Measurements from ENCODE around the gene RNF4. TPM values are rescaled to one million over a fixed set of nuclear protein-coding genes. Genes with fewer than 3 reads are reported as not detected.

RNF4 gene
- polyA plus RNA-seq, 3 donors = 28.8 to 41.3 (median 37.0) TPM

DNA sequence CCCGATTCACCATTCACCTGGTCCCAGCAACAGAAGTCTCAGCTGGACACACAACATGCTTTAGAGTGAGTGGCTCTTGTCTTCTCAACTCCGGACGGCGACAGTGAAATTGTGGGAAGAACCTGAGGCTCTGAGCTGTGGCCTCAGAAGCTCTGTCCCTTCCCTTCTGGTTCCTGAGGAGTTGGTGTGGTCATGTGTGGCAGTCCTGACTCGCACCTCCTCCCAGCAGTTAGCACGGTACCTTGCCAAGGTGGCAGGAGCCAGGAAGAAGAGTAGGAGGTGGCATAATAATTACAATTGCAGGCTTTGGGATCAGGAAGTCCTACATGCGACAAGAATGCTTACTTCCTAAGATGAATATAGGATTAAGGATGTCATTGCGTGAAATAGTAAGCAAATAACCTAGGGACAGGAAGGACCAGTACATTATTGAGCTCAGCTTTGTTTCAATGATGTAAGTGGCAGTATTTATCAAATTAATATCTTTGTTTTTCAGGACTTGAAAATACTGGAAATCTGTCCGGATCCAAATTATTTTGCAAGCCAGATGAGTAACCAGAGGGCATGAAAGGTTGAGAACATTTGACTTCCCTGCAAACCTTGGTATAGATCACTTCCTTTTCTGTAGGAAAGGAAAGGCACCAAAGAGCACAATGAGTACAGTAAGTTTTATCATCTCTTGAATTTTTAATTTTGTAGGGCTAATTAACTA, 21.1 kb downstream of the RNF4 start:
- H3K27me3 ChIP-seq (ENCODE audit: control insufficient read depth in 2 of 2, insufficient read depth in 2 of 2, low read length in 2 of 2) = no peaks in the 10 kb centered on the region
- H3K4me1 ChIP-seq (ENCODE audit: control insufficient read depth in 1 of 2, insufficient read depth in 2 of 2, low read length in 2 of 2) = peaks cover 31 to 44% of the 10 kb centered on the region in 2 donors
- TF ChIP-seq, protein P1, sequence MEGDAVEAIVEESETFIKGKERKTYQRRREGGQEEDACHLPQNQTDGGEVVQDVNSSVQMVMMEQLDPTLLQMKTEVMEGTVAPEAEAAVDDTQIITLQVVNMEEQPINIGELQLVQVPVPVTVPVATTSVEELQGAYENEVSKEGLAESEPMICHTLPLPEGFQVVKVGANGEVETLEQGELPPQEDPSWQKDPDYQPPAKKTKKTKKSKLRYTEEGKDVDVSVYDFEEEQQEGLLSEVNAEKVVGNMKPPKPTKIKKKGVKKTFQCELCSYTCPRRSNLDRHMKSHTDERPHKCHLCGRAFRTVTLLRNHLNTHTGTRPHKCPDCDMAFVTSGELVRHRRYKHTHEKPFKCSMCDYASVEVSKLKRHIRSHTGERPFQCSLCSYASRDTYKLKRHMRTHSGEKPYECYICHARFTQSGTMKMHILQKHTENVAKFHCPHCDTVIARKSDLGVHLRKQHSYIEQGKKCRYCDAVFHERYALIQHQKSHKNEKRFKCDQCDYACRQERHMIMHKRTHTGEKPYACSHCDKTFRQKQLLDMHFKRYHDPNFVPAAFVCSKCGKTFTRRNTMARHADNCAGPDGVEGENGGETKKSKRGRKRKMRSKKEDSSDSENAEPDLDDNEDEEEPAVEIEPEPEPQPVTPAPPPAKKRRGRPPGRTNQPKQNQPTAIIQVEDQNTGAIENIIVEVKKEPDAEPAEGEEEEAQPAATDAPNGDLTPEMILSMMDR (IDR thresholded peaks at IDR 0.05) = no peak
- H3K4me3 ChIP-seq (replicated peaks in 1 of 3; ENCODE audit: low read depth in 2 of 3, low read length in 3 of 3) = no peak overlapping the region
- Mint-ChIP-seq H3K36me3 (peaks cover 37 to 64% of the 10 kb centered on the region in 2 donors), H3K27ac (peak overlapping the region; percentile 35 to 92 (median 77)), H3K9me3 (peaks cover 0 to 3% (median 0%) of the 10 kb centered on the region in 7 donors), H3K27me3 (ENCODE audit: low read depth in 3 of 3) (peaks cover 0 to 2% (median 0%) of the 10 kb centered on the region in 3 donors), H3K4me3 (no peak overlapping the region), H3K4me1 (peaks cover 47% of the 10 kb centered on the region)
- H4K20me1 ChIP-seq (ENCODE audit: insufficient read depth, low read length) = peaks cover 90% of the 10 kb centered on the region
- peak overlapping the region; percentile 7 for H3K9ac ChIP-seq (ENCODE audit: insufficient read depth, low read length, poor library complexity, severe bottlenecking)
- no peak overlapping the region for H3K4me2 ChIP-seq (replicated peaks; ENCODE audit: extremely low read depth, low read length, poor library complexity, severe bottlenecking)
- no peak for DNase-seq
- H3K27ac ChIP-seq (ENCODE audit: low read depth in 1 of 2, low read length in 2 of 2) = peak overlapping the region in 1 of 2 donors; percentile 78
- H3K79me2 ChIP-seq (ENCODE audit: insufficient read depth, low read length) = peaks cover 95% of the 10 kb centered on the region
- H3K36me3 ChIP-seq (replicated peaks in 1 of 2; ENCODE audit: control insufficient read depth in 1 of 2, insufficient read depth in 2 of 2, low read length in 2 of 2) = peaks cover 28 to 58% of the 10 kb centered on the region in 2 donors
- intact Hi-C loops (cut with micrococcal nuclease) = loop anchor here in 1 of 2 donors (5.0 kb wide), 1 partner anchor 47 kb away; the partner anchor contains the start of gene FAM193A
- WGBS (ENCODE audit: insufficient coverage) = 87% methylated on average over 6 of the region's 9 CpGs
- no peak overlapping the region for H2AFZ ChIP-seq (ENCODE audit: insufficient read depth, low read depth, low read length, poor library complexity, severe bottlenecking)
- no peaks in the 10 kb centered on the region for H3K9me3 ChIP-seq (replicated peaks in 1 of 2; ENCODE audit: control insufficient read depth in 1 of 2, insufficient read depth in 1 of 2, low read length in 2 of 2)

DNA sequence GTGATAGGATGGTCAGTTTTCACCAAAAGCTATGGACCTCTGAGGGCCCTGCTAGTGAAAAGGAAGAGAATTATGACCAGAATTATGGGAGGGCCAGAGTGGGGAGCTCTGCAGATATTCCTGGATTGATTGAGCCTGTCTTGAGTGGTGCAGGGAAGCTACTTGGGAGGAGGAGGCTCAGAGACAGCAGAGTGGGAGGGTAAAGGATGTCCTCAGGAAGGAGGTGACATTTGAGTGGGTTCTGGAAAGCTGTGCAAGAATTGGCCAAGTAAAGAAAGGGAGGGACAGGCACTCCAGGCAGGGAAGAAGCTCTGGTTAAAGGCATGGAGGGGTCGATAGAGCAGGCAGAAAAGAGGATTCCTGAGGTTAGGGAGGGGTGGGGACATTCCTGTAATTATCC, 24.1 kb downstream of the RNF4 start:
- peaks cover 85% of the 10 kb centered on the region for H4K20me1 ChIP-seq (ENCODE audit: insufficient read depth, low read length)
- no peaks in the 10 kb centered on the region for H3K27me3 ChIP-seq (ENCODE audit: control insufficient read depth in 2 of 2, insufficient read depth in 2 of 2, low read length in 2 of 2)
- H3K27ac ChIP-seq (ENCODE audit: low read depth in 1 of 2, low read length in 2 of 2) = peak overlapping the region in 1 of 2 donors; percentile 61
- no peak overlapping the region for H2AFZ ChIP-seq (ENCODE audit: insufficient read depth, low read depth, low read length, poor library complexity, severe bottlenecking)
- 91% methylated on average over 1 of the region's 1 CpG for WGBS (ENCODE audit: insufficient coverage)
- H3K9ac ChIP-seq (ENCODE audit: insufficient read depth, low read length, poor library complexity, severe bottlenecking) = no peak overlapping the region
- H3K4me2 ChIP-seq (replicated peaks; ENCODE audit: extremely low read depth, low read length, poor library complexity, severe bottlenecking) = no peak overlapping the region
- Mint-ChIP-seq H3K36me3 (peaks cover 54 to 88% of the 10 kb centered on the region in 2 donors), H3K4me1 (peaks cover 39% of the 10 kb centered on the region), H3K9me3 (peaks cover 0 to 3% (median 0%) of the 10 kb centered on the region in 7 donors), H3K27me3 (ENCODE audit: low read depth in 3 of 3) (peaks cover 0 to 2% (median 0%) of the 10 kb centered on the region in 3 donors), H3K27ac (peak overlapping the region in 5 of 7 donors; percentile 19 to 66 (median 58)), H3K4me3 (no peak overlapping the region)
- TF ChIP-seq, protein P1 (IDR thresholded peaks at IDR 0.05) = no peak
- intact Hi-C loops (cut with micrococcal nuclease) = no loop called here
- peaks cover 32 to 82% of the 10 kb centered on the region in 2 donors for H3K36me3 ChIP-seq (replicated peaks in 1 of 2; ENCODE audit: control insufficient read depth in 1 of 2, insufficient read depth in 2 of 2, low read length in 2 of 2)
- DNase-seq = no peak
- no peaks in the 10 kb centered on the region for H3K9me3 ChIP-seq (replicated peaks in 1 of 2; ENCODE audit: control insufficient read depth in 1 of 2, insufficient read depth in 1 of 2, low read length in 2 of 2)
- no peak overlapping the region for H3K4me3 ChIP-seq (replicated peaks in 1 of 3; ENCODE audit: low read depth in 2 of 3, low read length in 3 of 3)
- peaks cover 18 to 28% of the 10 kb centered on the region in 2 donors for H3K4me1 ChIP-seq (ENCODE audit: control insufficient read depth in 1 of 2, insufficient read depth in 2 of 2, low read length in 2 of 2)
- H3K79me2 ChIP-seq (ENCODE audit: insufficient read depth, low read length) = peaks cover 88% of the 10 kb centered on the region

Measured in CD14-positive monocyte (primary cell).